ENCODE measurements around the gene VAPB. TPM values are rescaled to one million over a fixed set of nuclear protein-coding genes. Genes with fewer than 3 reads are reported as not detected.

Gene VAPB
- total RNA-seq, 4 donors from 2014 or later: 16.3 to 25.3 (median 21.0) TPM

DNA sequence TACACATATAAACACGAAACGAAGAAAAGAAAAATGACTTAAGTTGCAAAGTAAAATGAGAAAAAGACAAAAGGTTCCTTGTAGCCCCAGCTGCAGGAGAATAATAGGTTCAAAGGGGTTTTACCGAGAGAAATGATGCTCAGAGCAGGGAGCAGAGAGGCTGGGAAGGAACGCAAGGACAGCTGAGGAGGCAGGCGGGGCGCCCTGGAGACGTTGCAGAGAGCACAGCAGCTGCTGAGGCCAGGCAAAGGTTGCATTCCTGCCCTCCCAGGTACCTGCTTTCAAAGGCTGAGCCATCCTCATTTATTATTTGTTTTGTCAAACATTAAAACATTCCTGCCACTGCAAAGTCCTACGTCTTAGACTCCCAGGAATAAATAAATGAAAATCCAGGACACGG lies 16.2 kb upstream of the VAPB start:
- TF ChIP-seq, protein P1, sequence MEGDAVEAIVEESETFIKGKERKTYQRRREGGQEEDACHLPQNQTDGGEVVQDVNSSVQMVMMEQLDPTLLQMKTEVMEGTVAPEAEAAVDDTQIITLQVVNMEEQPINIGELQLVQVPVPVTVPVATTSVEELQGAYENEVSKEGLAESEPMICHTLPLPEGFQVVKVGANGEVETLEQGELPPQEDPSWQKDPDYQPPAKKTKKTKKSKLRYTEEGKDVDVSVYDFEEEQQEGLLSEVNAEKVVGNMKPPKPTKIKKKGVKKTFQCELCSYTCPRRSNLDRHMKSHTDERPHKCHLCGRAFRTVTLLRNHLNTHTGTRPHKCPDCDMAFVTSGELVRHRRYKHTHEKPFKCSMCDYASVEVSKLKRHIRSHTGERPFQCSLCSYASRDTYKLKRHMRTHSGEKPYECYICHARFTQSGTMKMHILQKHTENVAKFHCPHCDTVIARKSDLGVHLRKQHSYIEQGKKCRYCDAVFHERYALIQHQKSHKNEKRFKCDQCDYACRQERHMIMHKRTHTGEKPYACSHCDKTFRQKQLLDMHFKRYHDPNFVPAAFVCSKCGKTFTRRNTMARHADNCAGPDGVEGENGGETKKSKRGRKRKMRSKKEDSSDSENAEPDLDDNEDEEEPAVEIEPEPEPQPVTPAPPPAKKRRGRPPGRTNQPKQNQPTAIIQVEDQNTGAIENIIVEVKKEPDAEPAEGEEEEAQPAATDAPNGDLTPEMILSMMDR (IDR thresholded peaks at IDR 0.05; ENCODE audit: low read depth): no peak

DNA sequence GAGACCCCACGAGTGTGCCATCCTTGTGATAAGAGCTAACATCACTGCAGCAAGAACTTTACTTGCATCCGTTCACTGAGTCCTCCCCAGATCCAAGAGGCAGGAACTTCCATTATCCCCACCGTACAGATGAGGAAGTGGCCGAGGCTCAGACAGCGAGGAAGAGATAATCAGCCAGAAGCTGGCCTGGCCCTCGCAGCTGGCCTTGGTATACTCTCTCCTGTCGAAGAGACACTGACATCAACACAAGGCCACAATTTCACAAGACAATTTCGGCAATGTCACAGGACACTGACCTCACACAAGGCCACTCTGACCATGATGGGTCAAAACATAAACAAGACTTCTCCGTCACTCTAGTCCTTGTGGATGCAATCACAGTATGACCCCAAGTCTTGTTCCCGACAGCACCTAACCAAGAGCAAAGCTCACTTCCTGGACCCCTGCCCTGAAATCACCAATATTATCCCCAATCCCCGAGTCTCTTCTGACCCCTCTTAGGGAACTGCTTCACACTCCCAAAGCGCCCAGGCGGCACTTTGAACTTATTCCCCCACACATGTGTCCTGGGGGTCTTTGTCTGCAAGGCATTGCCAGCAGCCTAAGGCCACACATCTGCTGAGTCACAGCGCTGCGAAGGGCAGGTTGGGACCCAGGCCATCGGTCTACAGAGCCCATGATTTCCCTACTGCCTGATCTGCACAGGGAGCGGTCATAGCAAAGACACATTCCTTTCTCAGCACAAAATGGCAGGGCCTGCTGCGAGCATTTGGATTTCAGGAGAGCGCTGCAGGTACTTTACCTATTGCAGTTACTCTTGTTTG lies 14.8 kb upstream of the VAPB start:
- TF ChIP-seq, protein P1 (IDR thresholded peaks at IDR 0.05; ENCODE audit: low read depth): no peak

DNA sequence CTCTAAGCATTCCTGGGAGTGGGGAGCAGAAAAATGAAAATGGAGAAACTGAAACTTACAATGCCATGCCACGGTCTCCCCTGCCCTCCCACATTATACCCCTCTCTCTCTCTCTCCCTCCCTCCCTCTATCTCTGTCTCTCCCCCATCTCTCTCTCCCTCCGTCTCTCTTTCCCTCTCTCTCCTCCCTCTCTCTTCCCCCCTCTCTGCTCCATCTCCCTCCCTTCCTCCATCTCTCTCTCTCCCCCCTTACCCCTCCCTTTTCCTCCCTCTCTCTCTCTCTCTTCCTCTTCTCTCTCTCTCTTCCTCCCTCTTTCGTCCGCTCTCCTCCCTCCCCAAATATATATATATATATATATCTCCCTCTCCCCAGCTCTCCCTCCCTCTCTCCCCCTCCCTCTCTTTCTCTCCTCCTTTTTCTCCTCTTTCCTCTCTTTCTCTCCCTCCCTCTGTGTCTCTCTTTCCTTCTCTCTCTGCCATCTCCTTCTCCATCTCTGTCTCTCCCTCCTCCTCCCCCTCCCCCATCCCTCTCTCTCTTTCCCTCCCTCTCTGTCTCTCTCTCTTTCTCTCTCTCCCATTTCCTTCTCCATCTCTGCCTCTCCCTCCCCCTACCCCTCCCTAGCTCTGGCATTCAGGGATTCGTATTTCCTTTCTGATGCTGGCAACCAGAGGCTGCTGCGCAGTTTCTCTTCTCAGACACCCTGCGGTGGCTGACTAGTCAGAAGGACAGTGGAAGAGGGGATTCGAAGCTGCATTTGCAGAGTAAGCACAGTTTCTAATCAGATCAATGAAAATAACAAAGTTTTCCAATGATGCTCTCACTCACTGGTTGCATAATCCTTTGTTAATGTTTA lies 13.9 kb upstream of the VAPB start:
- TF ChIP-seq, protein P1 (IDR thresholded peaks at IDR 0.05; ENCODE audit: low read depth): no peak

DNA sequence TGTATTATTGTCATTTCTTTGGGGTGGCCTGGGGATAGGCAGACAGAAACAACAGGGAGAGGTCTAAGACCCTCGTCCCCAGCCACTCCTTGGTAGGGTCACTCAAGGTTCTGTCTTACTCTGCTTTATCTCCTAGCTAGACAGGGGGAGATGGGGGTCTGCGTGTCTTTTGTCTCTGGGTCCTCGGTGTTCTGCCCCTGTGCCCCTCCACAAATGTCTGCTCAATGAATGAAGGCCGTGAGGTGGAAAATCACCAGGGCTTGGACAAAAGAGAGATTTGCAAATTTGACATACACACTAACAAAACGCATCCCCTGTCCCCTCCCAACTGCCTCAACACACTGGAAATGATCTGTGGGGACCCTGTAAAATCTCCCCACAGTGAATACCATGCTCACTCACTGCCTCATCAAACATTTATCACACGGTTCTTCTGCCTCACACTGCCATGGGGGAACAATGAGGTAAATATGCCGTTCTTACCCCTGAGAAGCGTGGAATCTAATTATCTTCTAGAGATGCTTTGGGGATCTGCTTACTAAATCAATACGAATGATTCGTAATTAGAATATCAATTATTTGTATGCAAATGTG lies 13.2 kb upstream of the VAPB start:
- TF ChIP-seq, protein P1 (IDR thresholded peaks at IDR 0.05; ENCODE audit: low read depth): no peak

DNA sequence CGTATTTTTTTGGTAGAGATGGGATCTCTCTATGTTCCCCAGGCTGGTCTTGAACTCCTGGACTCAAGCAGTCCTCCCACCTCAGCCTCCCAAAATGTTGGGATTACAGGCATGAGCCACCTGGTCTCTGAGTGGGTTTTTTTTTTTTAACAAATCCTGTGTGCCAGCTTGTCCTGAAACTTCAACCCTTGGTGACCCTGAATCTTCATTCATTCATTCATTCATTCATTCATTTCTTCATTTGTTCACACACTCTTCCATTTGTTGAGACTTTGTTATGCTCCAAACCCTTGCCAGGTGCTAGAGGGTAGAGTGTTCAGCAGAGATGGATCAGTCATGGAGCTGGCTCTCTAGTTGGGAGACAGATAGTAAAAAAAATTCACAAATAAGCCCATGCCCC lies 12.0 kb upstream of the VAPB start:
- TF ChIP-seq, protein P1 (IDR thresholded peaks at IDR 0.05; ENCODE audit: low read depth): no peak

DNA sequence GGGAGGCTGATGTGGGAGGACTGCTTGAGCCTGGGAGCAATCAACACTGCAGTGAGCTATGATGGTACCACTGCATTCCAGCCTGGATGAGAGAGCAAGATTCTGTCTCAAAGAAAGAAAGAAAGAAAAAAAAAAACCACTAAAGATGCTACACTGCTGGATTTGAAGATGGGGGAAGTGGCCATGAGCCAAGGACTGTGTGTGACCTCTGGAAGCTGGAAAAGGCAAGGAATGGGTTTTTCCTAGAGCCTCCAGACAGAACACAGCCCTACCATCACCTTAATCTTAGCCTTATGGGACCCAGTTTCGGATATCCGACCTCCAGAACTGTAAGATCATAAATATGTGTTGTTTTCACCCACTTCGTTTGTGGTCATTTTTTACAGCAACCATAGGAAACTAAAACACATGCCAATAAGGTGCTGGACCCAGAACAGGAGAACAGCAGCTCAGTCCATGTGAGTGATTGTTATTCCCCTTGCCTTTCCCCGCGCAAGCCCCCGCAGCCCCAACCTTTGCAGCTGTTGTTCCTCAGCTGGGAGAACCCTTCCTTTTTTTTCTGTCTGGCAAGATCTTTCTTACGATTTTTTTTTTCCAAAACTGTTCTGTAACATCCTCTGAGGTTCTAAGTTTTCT lies 11.1 kb upstream of the VAPB start:
- TF ChIP-seq, protein P1 (IDR thresholded peaks at IDR 0.05; ENCODE audit: low read depth): no peak

Data from subcutaneous adipose tissue (tissue), 4 donors.